H1 (cell line): ENCODE measurements around the gene ACAD11. TPM values are rescaled to one million over a fixed set of nuclear protein-coding genes. Genes with fewer than 3 reads are reported as not detected.

ENCODE experiments used
- CTCF ChIA-PET: fragments of 300-600 bp; sonication (Branson Sonifier 250); formaldehyde crosslinking; loops from one replicate; lab custom pipeline; 2021; ENCODE audit not compliant: partially characterized antibody; lab: Charles Lee
- POLR2A ChIA-PET: fragments of 300-600 bp; sonication (Branson Sonifier 250); formaldehyde crosslinking; loops from one replicate; lab custom pipeline; 2021; ENCODE audit warnings: inconsistent platforms; ENCODE audit not compliant: partially characterized antibody; lab: Charles Lee
- DNase-seq, 2 experiments: peaks; one replicate each; pipeline versions ENCODE4 v3.0.0 to v3.0.0-alpha.2; 2010 to 2022; ENCODE audit warnings: low spot score in 2 of 2, low read depth in 1 of 2, mixed read lengths in 1 of 2
- FAIRE-seq: peaks from 2 replicates; lab custom pipeline; 2011; peaks lifted over from hg19 to GRCh38; lab: Jason Lieb, UNC
- H2AFZ ChIP-seq: 2 replicates; pipeline ENCODE4 v1.8.1; 2012; ENCODE audit warnings: low read length, inconsistent platforms
- H2AK5ac ChIP-seq: 2 replicates; pipeline ENCODE4 v1.6.1; 2013; ENCODE audit warnings: low read depth, low read length
- H2BK120ac ChIP-seq: replicated peaks from 2 replicates; pipeline ENCODE3; 2013; ENCODE audit warnings: low read depth, low read length, inconsistent platforms
- H2BK12ac ChIP-seq: 2 replicates; pipeline ENCODE4 v1.6.1; 2013; ENCODE audit warnings: low read depth, low read length
- H2BK15ac ChIP-seq: 2 replicates; pipeline ENCODE4 v1.6.1; 2013; ENCODE audit warnings: low read length
- H2BK20ac ChIP-seq: 2 replicates; pipeline ENCODE4 v1.6.1; 2013; ENCODE audit warnings: low read length
- H2BK5ac ChIP-seq: 2 replicates; pipeline ENCODE4 v1.6.1; 2013; ENCODE audit warnings: low read depth, low read length
- H3K14ac ChIP-seq: 2 replicates; pipeline ENCODE4 v1.6.1; 2013; ENCODE audit warnings: inconsistent platforms; ENCODE audit not compliant: insufficient read length
- H3K18ac ChIP-seq: 2 replicates; pipeline ENCODE4 v1.6.1; 2013; ENCODE audit warnings: low read length; ENCODE audit errors: extremely low read depth
- H3K23ac ChIP-seq: 2 replicates; pipeline ENCODE4 v1.6.1; 2013; ENCODE audit warnings: inconsistent platforms; ENCODE audit not compliant: insufficient read length
- H3K23me2 ChIP-seq: 2 replicates; pipeline ENCODE4 v1.6.1; 2013; ENCODE audit warnings: low read depth, low read length
- H3K27ac ChIP-seq: 2 replicates; pipeline ENCODE4 v1.6.1; 2011; ENCODE audit warnings: low read depth, low read length, inconsistent platforms
- H3K27me3 ChIP-seq, 4 experiments: replicated peaks in 1 of 4; 1 replicate in 1 of 4; 2 replicates in 3 of 4; pipeline versions ENCODE4 v1.6.1 to v1.8.1; 2011 to 2013; ENCODE audit warnings: low read length in 3 of 4, mild to moderate bottlenecking in 3 of 4, inconsistent platforms in 2 of 4, mixed read lengths in 2 of 4, moderate library complexity in 1 of 4; ENCODE audit not compliant: control insufficient read depth in 3 of 4, insufficient read depth in 3 of 4; ENCODE audit errors: extremely low read depth in 1 of 4
- H3K36me3 ChIP-seq, 4 experiments: 2 replicates each; pipeline versions ENCODE4 v1.6.1 to v1.8.1; 2011 to 2013; ENCODE audit warnings: mild to moderate bottlenecking in 4 of 4, low read length in 3 of 4, moderate library complexity in 2 of 4, control low read depth in 1 of 4, inconsistent platforms in 1 of 4; ENCODE audit not compliant: insufficient read depth in 4 of 4, control insufficient read depth in 2 of 4
- H3K4ac ChIP-seq: replicated peaks from 2 replicates; pipeline ENCODE3; 2013; ENCODE audit warnings: low read length, low read depth, mixed read lengths, inconsistent platforms; ENCODE audit not compliant: insufficient read length
- H3K4me1 ChIP-seq, 4 experiments: replicated peaks in 1 of 4; 1 replicate in 1 of 4; 2 replicates in 3 of 4; pipeline versions ENCODE4 v1.6.1 to v1.8.1; 2011 to 2013; ENCODE audit warnings: low read length in 3 of 4, inconsistent platforms in 2 of 4, mixed read lengths in 1 of 4; ENCODE audit not compliant: insufficient read depth in 4 of 4, control insufficient read depth in 3 of 4
- H3K4me2 ChIP-seq, 2 experiments: 2 replicates each; pipeline versions ENCODE4 v1.6.1 to v1.8.1; 2011 to 2013; ENCODE audit warnings: low read depth in 2 of 2, low read length in 2 of 2, control low read depth in 1 of 2, inconsistent platforms in 1 of 2, mild to moderate bottlenecking in 1 of 2; ENCODE audit not compliant: insufficient read depth in 1 of 2
- H3K4me3 ChIP-seq, 4 experiments: fragments of 200-600, 300-600 bp in 1 of 4; sonication (generic), shearing (Covaris generic), sonication (Bioruptor Twin) in 1 of 4; 2 replicates each; pipeline versions ENCODE4 v1.5.1 to v1.8.1; 2011 to 2016; ENCODE audit warnings: low read length in 4 of 4, low read depth in 3 of 4, control low read depth in 2 of 4, inconsistent platforms in 2 of 4, mild to moderate bottlenecking in 2 of 4, mixed read lengths in 1 of 4, moderate library complexity in 1 of 4; ENCODE audit not compliant: insufficient read depth in 2 of 4; ENCODE audit errors: extremely low read depth in 1 of 4
- H3K56ac ChIP-seq: replicated peaks from 2 replicates; pipeline ENCODE3; 2013; ENCODE audit warnings: low read depth, mild to moderate bottlenecking, mixed read lengths, low read length, inconsistent platforms; ENCODE audit not compliant: insufficient read length
- H3K79me1 ChIP-seq: 2 replicates; pipeline ENCODE4 v1.6.1; 2013; ENCODE audit warnings: low read depth, low read length, control low read depth
- H3K79me2 ChIP-seq, 2 experiments: 2 replicates each; pipeline versions ENCODE4 v1.6.1 to v1.8.1; 2012 to 2013; ENCODE audit warnings: low read length in 2 of 2, mild to moderate bottlenecking in 2 of 2, inconsistent platforms in 1 of 2; ENCODE audit not compliant: insufficient read depth in 2 of 2, control insufficient read depth in 1 of 2
- H3K9ac ChIP-seq, 4 experiments: replicated peaks in 1 of 4; 1 replicate in 1 of 4; 2 replicates in 3 of 4; pipeline versions ENCODE4 v1.6.1 to v1.8.1; 2011 to 2013; ENCODE audit warnings: low read depth in 3 of 4, low read length in 3 of 4, control low read depth in 2 of 4, mild to moderate bottlenecking in 2 of 4, moderate library complexity in 2 of 4, inconsistent platforms in 1 of 4; ENCODE audit errors: extremely low read depth in 1 of 4
- H3K9me3 ChIP-seq, 2 experiments: 2 replicates each; pipeline versions ENCODE4 v1.6.1 to v1.8.1; 2012 to 2013; ENCODE audit warnings: mild to moderate bottlenecking in 2 of 2, moderate library complexity in 2 of 2, control low read depth in 1 of 2, inconsistent platforms in 1 of 2, low read depth in 1 of 2, low read length in 1 of 2, mixed read lengths in 1 of 2; ENCODE audit not compliant: insufficient read depth in 2 of 2
- H4K20me1 ChIP-seq, 2 experiments: replicated peaks in 1 of 2; 2 replicates each; pipeline versions ENCODE3 to v1.8.1; 2011 to 2013; ENCODE audit warnings: inconsistent platforms in 2 of 2, low read length in 2 of 2, mild to moderate bottlenecking in 1 of 2; ENCODE audit not compliant: insufficient read depth in 2 of 2, control insufficient read depth in 1 of 2
- H4K5ac ChIP-seq: 2 replicates; pipeline ENCODE4 v1.6.1; 2013; ENCODE audit warnings: low read length, low read depth, mixed read lengths, inconsistent platforms; ENCODE audit not compliant: insufficient read length
- H4K8ac ChIP-seq: 2 replicates; pipeline ENCODE4 v1.8.0; 2013; ENCODE audit warnings: mild to moderate bottlenecking, moderate library complexity, low read length, inconsistent platforms; ENCODE audit not compliant: insufficient read depth; ENCODE audit errors: extremely low read depth
- H4K91ac ChIP-seq: replicated peaks from 2 replicates; pipeline ENCODE3; 2013; ENCODE audit warnings: low read length, mixed read lengths, inconsistent platforms; ENCODE audit not compliant: insufficient read length
- CBX5 ChIP-seq: fragments of 300-800, 300-1000 bp; sonication (generic); IDR thresholded peaks from 2 replicates; pipeline ENCODE4 v1.7.1; 2016; ENCODE audit warnings: antibody characterized with exemption, low read length, low read depth
- POLR2AphosphoS5 ChIP-seq: IDR thresholded peaks from 2 replicates; pipeline ENCODE4 v1.6.1; 2011; ENCODE audit warnings: low read depth, low read length
- RXRA ChIP-seq: IDR thresholded peaks from 2 replicates; pipeline ENCODE4 v1.6.1; 2011; ENCODE audit warnings: low read depth, mild to moderate bottlenecking, low read length, moderate library complexity; ENCODE audit not compliant: insufficient read depth
- SAP30 ChIP-seq: fragments of 300-600 bp; sonication (generic); IDR thresholded peaks from 2 replicates; pipeline ENCODE4 v1.7.1; 2012; ENCODE audit warnings: low read length, moderate library complexity, mild to moderate bottlenecking, inconsistent platforms; ENCODE audit not compliant: insufficient read depth, insufficient replicate concordance
- TBP ChIP-seq: IDR thresholded peaks from 2 replicates; pipeline ENCODE4 v1.6.1; 2011; ENCODE audit warnings: low read depth, low read length, improper control_type of control experiment
- WGBS, 2 experiments: shearing (Covaris generic) in 1 of 2; methylation state at CpG; one replicate each; pipeline versions ENCODE4 v1.1.6 to v1.1.7; 2013 to 2015; ENCODE audit warnings: low lambda C conversion rate in 2 of 2, mixed read lengths in 2 of 2, inconsistent platforms in 1 of 2, low coverage in 1 of 2, missing lambda C conversion rate in 1 of 2; ENCODE audit not compliant: insufficient replicate concordance in 2 of 2, insufficient coverage in 1 of 2, insufficient read length in 1 of 2; ENCODE audit errors: extremely low coverage in 1 of 2, missing lambda C conversion rate in 1 of 2; 5-methylcytosine and 5-hydroxymethylcytosine counted together
- long read RNA-seq, 2 experiments: library from RNA in 1 of 2; library from capped mRNA in 1 of 2; stranded (forward); transcript quantifications; one replicate each; pipeline ENCODE4 v2.0.0, GENCODE V29; 2021; ENCODE audit warnings: inconsistent platforms in 1 of 2
- polyA minus RNA-seq, 3 experiments: library from RNA; depleted of rRNA, polyadenylated mRNA; stranded (reverse); fragments of >200 nt; gene quantifications; 1 replicate in 2 of 3; 2 replicates in 1 of 3; pipeline ENCODE4 v1.2.3, GENCODE V29; 2011
- polyA plus RNA-seq, 7 experiments: library from polyadenylated mRNA; depleted of rRNA in 3 of 7; stranded (reverse) in 5 of 7; unstranded in 2 of 7; fragments of >200 nt in 5 of 7; fragments of 200-250 nt in 2 of 7; gene quantifications; 1 replicate in 5 of 7; 2 replicates in 1 of 7; 4 replicates in 1 of 7; pipeline versions ENCODE4 v1.2.1 to v1.2.3, GENCODE V29; 2011 to 2013; ENCODE audit warnings: missing spikeins in 2 of 7, mixed read lengths in 2 of 7
- total RNA-seq: library from RNA; stranded (reverse); fragmentation: NEBNext Ultra II Directional; extraction: Animal tissue kit (Norgen Biotek cat#: 25700); gene quantifications from 2 replicates; pipeline ENCODE4 v1.2.1, GENCODE V29; 2021

The ACAD11 gene, protein sequence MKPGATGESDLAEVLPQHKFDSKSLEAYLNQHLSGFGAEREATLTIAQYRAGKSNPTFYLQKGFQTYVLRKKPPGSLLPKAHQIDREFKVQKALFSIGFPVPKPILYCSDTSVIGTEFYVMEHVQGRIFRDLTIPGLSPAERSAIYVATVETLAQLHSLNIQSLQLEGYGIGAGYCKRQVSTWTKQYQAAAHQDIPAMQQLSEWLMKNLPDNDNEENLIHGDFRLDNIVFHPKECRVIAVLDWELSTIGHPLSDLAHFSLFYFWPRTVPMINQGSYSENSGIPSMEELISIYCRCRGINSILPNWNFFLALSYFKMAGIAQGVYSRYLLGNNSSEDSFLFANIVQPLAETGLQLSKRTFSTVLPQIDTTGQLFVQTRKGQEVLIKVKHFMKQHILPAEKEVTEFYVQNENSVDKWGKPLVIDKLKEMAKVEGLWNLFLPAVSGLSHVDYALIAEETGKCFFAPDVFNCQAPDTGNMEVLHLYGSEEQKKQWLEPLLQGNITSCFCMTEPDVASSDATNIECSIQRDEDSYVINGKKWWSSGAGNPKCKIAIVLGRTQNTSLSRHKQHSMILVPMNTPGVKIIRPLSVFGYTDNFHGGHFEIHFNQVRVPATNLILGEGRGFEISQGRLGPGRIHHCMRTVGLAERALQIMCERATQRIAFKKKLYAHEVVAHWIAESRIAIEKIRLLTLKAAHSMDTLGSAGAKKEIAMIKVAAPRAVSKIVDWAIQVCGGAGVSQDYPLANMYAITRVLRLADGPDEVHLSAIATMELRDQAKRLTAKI
- total RNA-seq (10.6 and 11.0 TPM in 2 replicates), polyA plus RNA-seq (2011; rRNA removed) (3.8 and 5.5 TPM in 2 replicates), polyA minus RNA-seq (2011; rRNA and poly(A)+ RNA removed) (13.7 and 28.9 TPM in 2 replicates)
- polyA plus RNA-seq (2011; cell fraction: cytosol; rRNA removed): 8.5 TPM
- polyA plus RNA-seq (2011; cell fraction: nucleus; rRNA removed): 15.5 TPM
- 7.0 to 10.8 TPM (median 9.2 TPM) in 4 replicates for polyA plus RNA-seq (2012, experiment 1 of 2)
- polyA plus RNA-seq (2012, experiment 2 of 2): 1.0 TPM
- polyA plus RNA-seq (2013, experiment 1 of 2): 11.3 TPM
- 10.6 TPM for polyA plus RNA-seq (2013, experiment 2 of 2)
- polyA minus RNA-seq (2011; cell fraction: cytosol; rRNA and poly(A)+ RNA removed): 5.7 TPM
- polyA minus RNA-seq (2011; cell fraction: nucleus; rRNA and poly(A)+ RNA removed): 32.2 TPM
- long read RNA-seq, experiment 1, partial matches to known transcripts: 5 of 7 reads
- long read RNA-seq, experiment 1, other reads (novel, unspliced or antisense): 0 of 7 reads
- long read RNA-seq, experiment 2, full-length matches to known transcripts: 9 of 12 reads
- long read RNA-seq, experiment 2, partial matches to known transcripts: 1 of 12 reads
- long read RNA-seq, experiment 2, other reads (novel, unspliced or antisense): 2 of 12 reads

DNA sequence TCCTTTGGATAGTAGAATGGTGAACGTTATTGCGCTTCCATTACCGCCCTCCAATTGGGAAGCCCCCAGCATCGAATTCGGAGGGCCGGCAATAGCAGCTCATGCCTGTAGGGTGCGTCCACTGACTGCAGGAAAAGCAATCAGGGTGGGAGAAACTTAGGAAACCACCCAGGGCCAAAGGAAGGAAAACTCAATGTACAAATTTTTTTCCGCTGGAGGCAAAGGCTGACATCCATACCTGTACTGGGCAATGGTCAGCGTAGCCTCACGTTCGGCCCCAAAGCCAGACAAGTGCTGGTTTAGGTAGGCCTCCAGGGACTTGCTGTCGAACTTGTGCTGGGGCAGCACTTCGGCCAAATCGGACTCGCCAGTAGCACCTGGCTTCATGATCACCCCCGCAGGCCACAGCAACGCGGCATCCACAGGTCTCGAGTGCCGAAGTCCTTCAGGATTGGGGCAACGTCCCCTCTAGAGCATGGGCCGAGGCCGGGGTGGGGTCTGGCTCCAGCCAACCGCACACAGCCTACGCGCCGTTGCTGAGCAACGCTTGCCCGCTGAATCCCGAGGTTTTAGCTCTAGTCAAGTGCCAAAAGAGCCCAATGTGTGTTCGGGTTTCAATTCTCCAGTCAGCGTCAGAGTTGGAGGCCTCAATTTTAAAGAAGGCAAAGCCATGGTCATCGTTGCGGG lies at the start of gene ACAD11:
ACAD11 (minus strand) TSS at position 445 of the 687 bp plus-strand sequence; CDS start at position 387, 58 bp downstream.
- FAIRE-seq (peak; percentile 50), DNase-seq (peak in 1 of 2 experiments; percentile 77)
- H2BK15ac ChIP-seq: peak within 1 kb of the TSS; percentile 1; the same call in 1 of the 2 replicates
- no peaks in the 10 kb centered on the region; a peak in 1 of 7 replicates for H3K4me1 ChIP-seq
- H2AFZ ChIP-seq: peak within 1 kb of the TSS; percentile 98
- peak within 1 kb of the TSS; percentile 73 to 99 for H3K4me2 ChIP-seq
- H2BK5ac ChIP-seq: peak within 1 kb of the TSS; percentile 50
- peak within 1 kb of the TSS; percentile 67 for H4K91ac ChIP-seq
- H3K4me3 ChIP-seq: peak within 1 kb of the TSS; percentile 90 to 96 (median 94)
- no peak within 1 kb of the TSS for H2BK120ac ChIP-seq
- H3K4ac ChIP-seq: no peak within 1 kb of the TSS
- H3K27me3 ChIP-seq: no peaks in the 10 kb centered on the region
- 2% methylated on average over 32 of the region's 34 CpGs; no CpG with 5 or more reads in 1 of the 2 experiments for WGBS, 2 experiments
- peaks cover 4 to 29% of the 10 kb centered on the region in 2 experiments; a peak in 3 of 4 replicates for H3K79me2 ChIP-seq
- peak within 1 kb of the TSS; percentile 98 for H4K8ac ChIP-seq
- H2BK12ac ChIP-seq: no peak within 1 kb of the TSS
- POLR2A ChIA-PET: interaction anchor here (0.6 to 1.0 kb wide), 3 partner anchors 11 to 22 kb away, joined by 3 to 4 read pairs (median 3); no protein-coding TSS in a partner anchor
- H4K5ac ChIP-seq: peak within 1 kb of the TSS; percentile 65
- peak within 1 kb of the TSS; percentile 38 for H3K56ac ChIP-seq
- H3K18ac ChIP-seq: peak within 1 kb of the TSS; percentile 78
- H2AK5ac ChIP-seq: no peak within 1 kb of the TSS
- peaks cover 11% of the 10 kb centered on the region for H3K23me2 ChIP-seq
- H2BK20ac ChIP-seq: no peak within 1 kb of the TSS
- H3K9ac ChIP-seq: peak within 1 kb of the TSS; percentile 77 to 93 (median 84)
- H3K14ac ChIP-seq: no peak within 1 kb of the TSS
- H3K23ac ChIP-seq: no peak within 1 kb of the TSS
- H3K27ac ChIP-seq: peak within 1 kb of the TSS; percentile 78
- no peaks in the 10 kb centered on the region for H4K20me1 ChIP-seq
- CTCF ChIA-PET: interaction anchor here (0.6 to 1.7 kb wide), 8 partner anchors 13 to 1988 kb away, joined by 3 to 12 read pairs (median 3); no protein-coding TSS in a partner anchor
- H3K9me3 ChIP-seq: no peaks in the 10 kb centered on the region
- no peaks in the 10 kb centered on the region for H3K36me3 ChIP-seq
- H3K79me1 ChIP-seq: no peaks in the 10 kb centered on the region
- TF ChIP-seq TBP (0 out of 2 replicates have a peak, but pooled peaks have one; percentile 7), SAP30 (peak; percentile 79), POLR2AphosphoS5 (0 out of 2 replicates have a peak, but pooled peaks have one; percentile 37), RXRA (no peak), CBX5 (no peak)
